ENCODE results near the gene IP6K3. TPM values are rescaled to one million over a fixed set of nuclear protein-coding genes. Genes with fewer than 3 reads are reported as not detected.

IP6K3 gene
- total RNA-seq, 1 donor from 2014 or later, result not detected

DNA sequence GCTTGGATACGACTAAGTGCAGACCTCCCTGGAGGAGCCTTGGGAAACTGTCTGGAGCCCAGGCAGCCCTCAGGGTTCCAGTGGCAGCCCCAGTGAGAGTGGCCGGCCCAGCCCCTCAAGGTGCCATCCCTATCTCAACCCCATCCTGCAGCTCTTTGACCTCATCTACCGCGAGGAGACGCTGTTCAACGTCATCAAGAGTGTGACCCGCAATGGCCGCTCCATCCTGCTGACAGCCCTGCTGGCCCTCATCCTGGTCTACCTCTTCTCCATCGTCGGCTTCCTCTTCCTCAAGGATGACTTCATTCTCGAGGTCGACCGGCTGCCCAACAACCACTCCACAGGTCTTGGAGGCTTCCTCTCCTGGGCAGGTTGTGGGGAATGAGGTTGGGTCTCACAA, 55.9 kb downstream of the IP6K3 start:
- no peak for DNase-seq (ENCODE audit: low read depth in 2 of 2)

DNA sequence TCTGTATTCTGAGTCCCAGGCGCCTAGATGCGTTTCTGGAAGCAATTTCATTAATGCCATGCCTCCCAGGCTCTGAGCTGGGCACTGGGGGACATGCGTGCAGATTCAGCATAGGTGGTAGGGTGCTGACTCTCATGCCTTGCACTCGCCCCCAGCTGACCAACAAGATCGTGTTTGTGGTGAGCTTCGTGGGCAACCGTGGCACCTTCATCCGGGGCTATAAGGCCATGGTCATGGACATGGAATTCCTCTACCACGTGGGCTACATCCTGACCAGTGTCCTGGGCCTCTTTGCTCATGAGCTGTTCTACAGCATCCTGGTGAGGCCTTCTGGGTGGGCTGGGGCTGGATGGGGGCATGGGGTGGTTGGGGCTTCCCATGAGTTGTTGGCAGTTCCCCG, 56.8 kb downstream of the IP6K3 start:
- DNase-seq (ENCODE audit: low read depth in 2 of 2), result no peak

DNA sequence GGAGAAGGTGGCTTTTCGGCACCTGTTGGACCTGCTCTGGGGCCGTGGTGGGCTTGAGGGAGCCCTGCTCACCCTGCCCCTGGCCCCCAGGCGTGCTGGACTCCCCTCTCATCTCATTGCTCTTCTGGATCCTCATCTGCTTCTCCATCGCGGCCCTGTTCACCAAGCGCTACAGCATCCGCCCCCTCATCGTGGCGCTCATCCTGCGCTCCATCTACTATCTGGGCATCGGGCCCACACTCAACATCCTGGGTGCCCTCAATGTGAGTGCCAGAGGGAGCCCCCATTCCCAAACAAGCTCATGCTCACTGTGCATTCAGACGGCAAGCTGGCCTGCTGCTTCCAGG, 57.6 kb downstream of the IP6K3 start:
- no peak for DNase-seq (ENCODE audit: low read depth in 2 of 2)

DNA sequence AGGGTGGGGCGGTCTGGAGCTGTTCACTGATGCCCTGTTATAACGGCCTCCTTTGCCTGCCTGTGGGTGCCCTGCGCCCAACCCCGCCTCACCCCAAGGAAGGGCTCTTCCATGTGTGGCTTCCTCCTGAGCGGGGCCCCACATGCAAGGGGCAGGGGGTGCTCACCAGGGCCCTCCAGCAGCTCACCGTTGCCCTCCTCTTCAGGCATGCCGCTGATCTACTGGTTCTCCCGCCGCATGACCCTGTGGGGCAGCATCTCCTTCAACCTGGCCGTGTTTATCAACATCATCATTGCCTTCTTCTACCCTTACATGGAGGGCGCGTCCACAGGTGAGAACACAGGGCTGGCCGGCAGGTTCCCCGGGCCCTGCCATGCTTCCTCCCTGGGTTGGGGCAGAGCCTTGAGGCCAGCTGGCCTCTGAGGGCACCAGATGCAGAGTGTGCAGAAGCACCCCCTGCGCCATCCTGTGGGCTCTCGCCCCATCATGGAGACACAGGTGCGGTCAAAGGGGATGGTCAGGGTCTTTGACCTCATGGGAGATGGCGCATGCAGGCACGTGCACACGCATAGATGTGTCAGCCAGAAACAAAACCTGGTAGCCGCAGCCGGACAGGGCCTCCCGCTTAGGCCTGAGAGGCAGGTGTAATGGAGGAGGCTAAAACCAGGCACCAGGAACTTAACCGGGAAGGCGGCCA, 58.1 kb downstream of the IP6K3 start:
- DNase-seq (ENCODE audit: low read depth in 2 of 2), result no peak

GRCh38 chr6:33688006-33688405, 58.7 kb downstream of the IP6K3 start:
- no peak for DNase-seq (ENCODE audit: low read depth in 2 of 2)

GRCh38 chr6:33686981-33687975, 59.4 kb downstream of the IP6K3 start:
- no peak for DNase-seq (ENCODE audit: low read depth in 2 of 2)

- DNase-seq (ENCODE audit: low read depth in 2 of 2), result no peak
These were observed 60.3 kb downstream of the IP6K3 start for GRCh38 chr6:33686225-33686924.

- no peak for DNase-seq (ENCODE audit: low read depth in 2 of 2)
These were observed 61.1 kb downstream of the IP6K3 start for GRCh38 chr6:33685411-33686224.

- no peak for DNase-seq (ENCODE audit: low read depth in 2 of 2)
These were observed 61.7 kb downstream of the IP6K3 start for GRCh38 chr6:33684983-33685382.

- no peak for DNase-seq (ENCODE audit: low read depth in 2 of 2)
These were observed 62.2 kb downstream of the IP6K3 start for GRCh38 chr6:33684428-33684896.

DNA sequence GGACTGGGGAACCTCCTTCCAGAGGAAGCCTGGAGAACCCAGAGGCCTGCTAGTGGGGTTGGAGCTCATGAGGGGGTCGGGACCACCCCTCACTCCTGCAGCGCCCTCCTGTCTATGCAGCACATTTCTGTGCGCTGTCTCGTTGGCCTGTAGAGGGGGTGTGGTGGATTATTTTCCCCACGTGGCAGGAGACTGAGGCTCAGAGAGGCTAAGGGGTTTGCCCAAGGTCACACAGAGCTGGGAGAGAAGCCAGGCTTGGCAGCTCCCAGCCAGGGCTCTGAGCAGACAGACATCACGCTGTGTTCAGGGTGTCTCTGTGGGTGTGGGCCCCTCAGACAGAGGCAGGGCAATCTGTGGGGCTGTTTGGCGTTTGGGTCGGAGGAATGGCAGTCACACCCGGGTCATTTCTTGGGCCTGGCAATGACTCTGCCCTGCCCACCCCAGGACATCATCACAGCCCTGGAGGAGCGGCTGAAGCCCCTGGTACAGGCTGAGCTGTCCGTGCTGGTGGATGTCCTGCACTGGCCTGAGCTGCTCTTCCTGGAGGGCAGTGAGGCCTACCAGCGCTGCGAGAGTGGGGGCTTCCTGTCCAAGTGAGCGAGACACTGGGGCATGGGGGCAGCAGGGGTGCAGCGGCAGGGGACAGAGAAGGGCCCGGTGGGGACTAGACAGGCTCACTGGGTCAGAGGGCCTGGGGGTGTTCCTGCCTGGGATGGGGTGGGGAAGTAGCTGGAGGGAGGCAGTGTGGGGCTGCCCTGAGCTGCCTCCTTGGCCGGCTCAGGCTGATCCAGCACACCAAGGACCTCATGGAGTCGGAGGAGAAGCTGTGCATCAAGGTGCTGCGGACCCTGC, 62.9 kb downstream of the IP6K3 start:
- no peak for DNase-seq (ENCODE audit: low read depth in 2 of 2)

GRCh38 chr6:33683051-33683571, 63.6 kb downstream of the IP6K3 start:
- DNase-seq (ENCODE audit: low read depth in 2 of 2), result no peak

GRCh38 chr6:33682341-33682740, 64.4 kb downstream of the IP6K3 start:
- DNase-seq (ENCODE audit: low read depth in 2 of 2), result no peak

DNA sequence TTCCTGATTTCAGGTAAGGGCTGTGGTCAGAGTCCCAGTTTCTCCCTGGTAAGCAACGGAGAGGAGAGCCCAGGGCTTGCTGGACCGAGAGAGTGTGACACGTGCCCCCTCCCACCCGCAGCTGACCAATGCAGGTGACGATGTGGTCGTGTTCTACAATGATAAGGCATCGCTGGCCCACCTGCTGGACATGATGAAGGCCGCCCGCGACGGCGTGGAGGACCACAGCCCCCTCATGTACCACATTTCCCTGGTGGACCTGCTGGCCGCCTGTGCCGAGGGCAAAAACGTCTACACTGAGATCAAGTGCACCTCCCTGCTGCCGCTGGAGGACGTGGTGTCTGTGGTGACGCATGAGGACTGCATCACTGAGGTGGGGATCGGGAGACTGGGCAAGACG, 66.9 kb downstream of the IP6K3 start:
- DNase-seq (ENCODE audit: low read depth in 2 of 2), result no peak

DNA sequence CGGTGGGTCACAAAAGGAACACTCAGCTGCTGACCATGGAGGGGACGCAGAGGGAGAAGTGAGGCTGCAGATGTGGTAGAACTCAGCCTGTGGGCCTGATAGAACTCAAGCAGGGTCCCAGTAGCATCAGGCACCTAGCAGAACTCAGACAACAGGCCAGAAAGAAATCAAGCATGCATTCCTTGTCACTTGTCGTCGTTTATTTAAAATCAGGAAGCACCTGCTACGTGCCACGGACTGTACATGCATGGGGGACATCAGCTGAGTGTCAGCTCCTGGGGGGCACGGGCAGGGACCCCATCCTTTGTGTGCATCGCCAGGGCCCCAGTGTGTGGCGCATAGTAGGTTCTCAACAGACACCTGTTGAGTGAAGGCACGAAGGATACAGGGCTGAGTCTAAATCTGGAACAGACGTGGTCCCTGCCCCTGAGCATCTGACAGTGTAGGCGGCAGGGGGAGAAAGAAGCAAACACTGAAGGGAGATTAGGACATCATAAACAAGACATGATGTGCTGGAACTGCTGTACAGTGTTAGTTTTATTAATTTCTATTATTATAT, 67.7 kb downstream of the IP6K3 start:
- no peak for DNase-seq (ENCODE audit: low read depth in 2 of 2)

DNA sequence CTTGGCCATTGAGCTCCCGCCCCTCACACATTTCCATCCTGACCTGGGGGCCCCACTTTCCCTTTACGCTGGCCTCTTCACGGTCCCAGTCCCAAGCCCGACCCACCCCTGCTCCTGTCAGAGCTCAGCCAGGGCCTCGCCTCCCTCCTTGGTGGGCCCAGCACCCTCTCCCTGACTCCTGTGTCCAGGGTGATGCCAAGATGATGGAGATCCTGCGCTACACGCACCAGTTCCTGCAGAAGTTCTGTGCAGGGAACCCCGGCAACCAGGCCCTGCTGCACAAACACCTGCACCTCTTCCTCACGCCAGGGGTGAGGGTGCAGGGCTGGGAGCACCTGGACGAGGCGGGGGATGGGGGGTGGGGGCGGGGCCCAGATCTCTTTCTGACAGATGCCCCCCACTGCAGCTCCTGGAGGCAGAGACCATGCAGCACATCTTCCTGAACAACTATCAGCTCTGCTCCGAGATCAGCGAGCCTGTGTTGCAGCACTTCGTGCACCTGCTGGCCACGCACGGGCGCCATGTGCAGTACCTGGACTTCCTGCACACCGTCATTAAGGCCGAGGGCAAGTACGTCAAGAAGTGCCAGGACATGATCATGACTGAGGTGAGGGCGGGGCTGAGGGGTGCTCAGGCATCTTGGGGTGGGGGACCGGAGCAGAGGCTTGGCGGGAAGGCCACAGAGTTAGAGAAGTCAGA, 68.3 kb downstream of the IP6K3 start:
- DNase-seq (ENCODE audit: low read depth in 2 of 2), result no peak

DNA sequence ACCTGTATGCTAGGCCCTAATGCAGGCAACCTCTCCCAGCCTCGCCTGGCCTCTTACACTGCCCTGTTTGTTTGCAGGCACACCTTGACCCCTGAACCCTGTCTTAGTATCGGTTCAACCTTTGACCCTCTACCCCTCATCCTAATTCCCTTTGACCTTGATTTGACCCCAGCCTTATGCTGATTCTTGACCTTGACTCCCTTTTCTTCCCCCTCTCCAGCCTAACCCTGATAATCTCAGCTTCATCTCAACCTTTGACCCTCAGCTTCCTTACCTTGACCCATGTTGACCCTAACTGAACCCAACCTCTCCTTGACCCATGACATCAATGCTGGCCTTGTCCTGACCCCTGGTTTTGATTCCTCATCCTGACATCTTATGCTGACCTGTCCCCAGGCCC, 69.0 kb downstream of the IP6K3 start:
- DNase-seq (ENCODE audit: low read depth in 2 of 2), result no peak

- DNase-seq (ENCODE audit: low read depth in 2 of 2), result no peak
These were observed 69.5 kb downstream of the IP6K3 start for GRCh38 chr6:33677143-33677660.

Measured in dermis microvascular lymphatic vessel endothelial cell (primary cell).